GM12874 (cell line): ENCODE results near the gene DBF4.

ENCODE experiments used
- CTCF ChIP-seq: IDR thresholded peaks from 2 replicates; pipeline ENCODE4 v1.5.1; 2011; ENCODE audit warnings: low read depth, mild to moderate bottlenecking, control low read depth, low read length, moderate library complexity; ENCODE audit not compliant: insufficient read depth

The DBF4 gene

DNA sequence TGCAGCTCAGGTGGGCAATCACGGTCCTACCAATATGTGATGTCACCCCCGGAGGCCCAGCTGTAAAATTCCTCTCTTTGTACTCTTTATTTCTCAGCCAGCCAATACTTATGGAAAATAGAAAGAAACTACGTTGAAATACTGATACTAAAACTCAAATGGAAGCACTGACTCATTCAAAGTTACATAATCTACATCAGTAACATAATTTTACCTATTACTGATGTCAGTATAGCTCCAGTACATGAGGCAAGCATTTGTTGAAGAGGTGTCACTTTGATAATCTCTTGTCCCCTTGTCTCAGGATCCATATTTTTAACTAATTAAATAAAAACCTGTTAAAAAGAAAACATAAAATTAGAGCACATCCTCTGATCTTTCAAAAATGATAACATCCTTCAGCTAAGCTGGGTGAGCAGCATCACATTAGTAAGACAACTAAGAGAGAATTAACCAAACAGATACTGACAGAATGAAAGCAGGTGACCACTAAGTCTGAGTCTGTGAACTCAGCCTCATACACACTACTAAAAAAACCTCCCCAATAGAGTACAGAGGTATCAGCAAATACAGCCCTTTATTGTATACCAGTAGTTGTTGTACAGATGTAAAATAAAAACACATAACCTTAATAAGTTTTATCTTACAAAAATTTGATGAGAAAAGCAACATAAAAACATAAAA, 17.7 kb upstream of the DBF4 start:
- no peak for TF ChIP-seq CTCF

DNA sequence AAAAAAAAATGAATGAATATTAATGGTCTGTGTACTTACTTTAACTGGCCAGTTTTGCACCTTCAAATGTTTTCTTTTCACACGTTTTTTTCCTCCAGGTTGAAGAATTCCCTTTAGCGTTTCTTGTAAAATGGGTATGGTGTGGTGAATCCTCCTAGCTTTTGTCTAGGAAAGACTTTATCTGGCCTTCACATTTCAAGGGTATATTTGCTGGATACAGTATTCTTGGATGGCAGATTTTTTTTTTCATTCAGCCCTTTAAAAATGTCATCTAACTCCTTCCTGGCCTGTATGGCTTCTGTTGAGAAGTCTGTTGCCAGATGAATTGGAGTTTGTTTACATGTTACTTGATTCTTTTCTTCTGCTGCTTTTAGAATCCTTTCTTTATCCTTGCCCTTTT, 10.2 kb upstream of the DBF4 start:
- no peak for TF ChIP-seq CTCF

DNA sequence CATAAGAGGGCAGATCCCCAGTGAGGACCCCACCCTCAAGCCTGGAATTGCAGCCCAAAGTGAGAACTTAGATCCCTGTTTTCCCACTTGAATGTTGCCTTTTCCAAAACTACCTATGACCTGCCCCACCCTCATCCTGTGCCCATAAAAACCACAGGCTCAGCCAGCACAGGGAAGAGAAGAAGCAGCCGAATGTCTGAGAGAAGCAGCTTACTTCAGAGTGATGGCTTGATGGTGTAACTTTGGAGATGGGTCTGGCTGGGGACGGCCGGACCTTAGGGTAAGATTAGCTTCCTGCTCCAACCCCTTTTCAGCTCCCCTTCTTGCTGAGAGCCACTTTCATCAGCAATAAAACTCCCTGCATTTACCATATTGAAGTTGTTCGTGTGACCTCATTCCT, 5.8 kb upstream of the DBF4 start:
- no peak for TF ChIP-seq CTCF

GRCh38 chr7:87872346-87872745, 3.9 kb upstream of the DBF4 start:
- TF ChIP-seq CTCF, result no peak

- no peak for TF ChIP-seq CTCF
Measured at GRCh38 chr7:87874066-87874465, 2.2 kb upstream of the DBF4 start.

DNA sequence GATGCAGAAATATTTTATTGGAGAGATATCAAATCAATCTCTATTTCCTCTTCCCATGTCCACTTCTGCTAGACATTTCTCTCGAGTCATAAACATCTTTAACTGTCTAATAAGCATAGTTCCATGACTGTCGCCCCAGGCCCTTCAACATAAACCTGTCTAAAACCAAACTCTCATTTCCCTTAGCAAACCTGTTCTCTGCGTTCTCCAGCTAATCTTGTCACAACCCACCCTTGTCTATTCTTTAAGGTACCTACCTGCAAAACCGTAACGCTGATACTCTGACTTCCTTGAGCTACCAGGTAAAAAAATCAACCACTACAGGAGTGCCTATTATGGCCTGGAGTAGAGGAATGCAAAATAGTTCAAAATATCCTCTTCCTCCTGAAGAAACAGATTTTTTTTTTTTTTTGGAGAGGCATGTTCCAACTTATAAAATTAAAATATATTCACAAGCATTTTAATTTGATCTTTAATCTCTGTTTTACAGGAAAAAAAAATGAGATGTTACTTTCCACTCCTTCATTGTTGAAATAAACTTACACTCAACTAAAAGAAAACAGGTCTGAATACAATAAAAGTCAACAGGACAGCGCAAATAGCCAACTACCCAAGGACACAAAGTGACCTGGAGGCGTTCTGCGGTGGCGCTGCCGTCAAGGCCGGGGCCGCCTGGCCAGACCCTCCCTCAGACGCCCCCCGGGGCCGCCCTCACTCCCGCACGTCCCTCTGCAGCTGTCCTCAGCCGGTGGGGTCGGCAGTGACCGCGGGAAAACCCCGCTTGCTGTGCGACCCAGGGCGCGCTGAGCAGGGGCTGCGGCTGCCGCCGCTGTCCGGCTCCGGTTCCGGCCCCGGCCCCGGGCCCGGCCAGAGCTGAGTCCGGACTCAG, 898 bp upstream of the DBF4 start:
- TF ChIP-seq CTCF, result no peak

GRCh38 chr7:87876869-87877234, 559 bp downstream of the DBF4 start:
- no peak for TF ChIP-seq CTCF
